Measurements from ENCODE around the gene SHC2. TPM values are rescaled to one million over a fixed set of nuclear protein-coding genes. Genes with fewer than 3 reads are reported as not detected.

The SHC2 gene
- total and polyA plus RNA-seq, 9 of the 15 experiments (the other 6 are each of a cell fraction or from before 2014, with no cell fraction given): 0.14 to 0.36 (median 0.17) TPM; not detected in 5

GRCh38 chr19:507286-508203 is 46.7 kb upstream of the SHC2 start, which contains the start of gene TPGS1 (continued):
- no peak for TF ChIP-seq CTCF (IDR thresholded peaks at IDR 0.05 in 2 of 3, conservative IDR thresholded peaks at IDR 0.05 in 1 of 3; ENCODE audit: insufficient read depth in 2 of 3, low read depth in 1 of 3, low read length in 3 of 3)
- TF ChIP-seq ZNF518B (CRISPR knock-in tag; IDR thresholded peaks at IDR 0.05): no peak
- TF ChIP-seq BACH1 (tag; IDR thresholded peaks at IDR 0.05): peak; percentile 94; the same call in 1 of the 2 replicates
- TF ChIP-seq PYGO2 (tag; IDR thresholded peaks at IDR 0.05): peak; percentile 34; the same call in 1 of the 2 replicates
- TF ChIP-seq RERE (CRISPR knock-in tag; IDR thresholded peaks at IDR 0.05; ENCODE audit: borderline replicate concordance): no peak
- no peak for TF ChIP-seq ZNF764 (CRISPR knock-in tag; IDR thresholded peaks at IDR 0.05; ENCODE audit: low read depth)
- no peak for TF ChIP-seq FOXM1 (IDR thresholded peaks at IDR 0.05; ENCODE audit: low read depth)
- TF ChIP-seq FOXM1 (CRISPR knock-in tag; IDR thresholded peaks at IDR 0.05; ENCODE audit: low read depth): no peak
- TF ChIP-seq U2AF1 (optimal IDR thresholded peaks at IDR 0.05; ENCODE audit: low read depth, low read length): peak; percentile 75
- no peak for TF ChIP-seq KLF10 (CRISPR knock-in tag; IDR thresholded peaks at IDR 0.05)
- TF ChIP-seq TFAP4 (CRISPR knock-in tag; IDR thresholded peaks at IDR 0.05; ENCODE audit: borderline replicate concordance): peak; percentile 45; the same call in 1 of the 2 replicates
- TF ChIP-seq RAD51 (IDR thresholded peaks at IDR 0.05; ENCODE audit: borderline replicate concordance, low read depth): no peak
- TF ChIP-seq ZNF436 (CRISPR knock-in tag; IDR thresholded peaks at IDR 0.05): no peak
- peak; percentile 98 for TF ChIP-seq ZNF766 (CRISPR knock-in tag; conservative IDR thresholded peaks at IDR 0.05)

All from K562 (cell line).